RWPE2 (cell line): ENCODE results near the gene CENPP.
"Not testable (repeated sequence)": the region's sequence is repeated elsewhere in the genome, so short reads cannot be mapped to it uniquely, and the experiment has no call there.

Source experiments
- ATAC-seq: fragments of 200-7000 bp; cut with Tn5 transposase; 3 replicates; pipeline ENCODE4 v1.9.1; 2021; ENCODE audit warnings: low read depth
- DNase-seq: peaks from one replicate; pipeline ENCODE4 v3.0.0-alpha.2; 2020; ENCODE audit warnings: low spot score
- H3K27ac ChIP-seq: fragments of 450-650 bp; 2 replicates; pipeline ENCODE4 v1.5.1; 2017; ENCODE audit warnings: mild to moderate bottlenecking; ENCODE audit not compliant: poor library complexity, severe bottlenecking
- H3K27me3 ChIP-seq: fragments of 250-450 bp; sonication (Bioruptor Pico); 2 replicates; pipeline ENCODE4 v1.5.1; 2021; ENCODE audit warnings: mild to moderate bottlenecking, moderate library complexity; ENCODE audit not compliant: insufficient read depth, poor library complexity, severe bottlenecking
- H3K36me3 ChIP-seq: fragments of 250-450 bp; sonication (Bioruptor Pico); 2 replicates; pipeline ENCODE4 v1.5.1; 2020; ENCODE audit warnings: low read depth, mild to moderate bottlenecking, moderate library complexity
- H3K4me1 ChIP-seq: fragments of 250-450 bp; sonication (Bioruptor Pico); 2 replicates; pipeline ENCODE4 v1.5.1; 2021; ENCODE audit warnings: mild to moderate bottlenecking, moderate library complexity; ENCODE audit not compliant: insufficient read depth, poor library complexity, severe bottlenecking
- H3K4me3 ChIP-seq: fragments of 250-450 bp; sonication (Bioruptor Pico); 2 replicates; pipeline ENCODE4 v1.5.1; 2021; ENCODE audit warnings: mild to moderate bottlenecking, moderate library complexity; ENCODE audit not compliant: severe bottlenecking
- H3K9me3 ChIP-seq: fragments of 250-450 bp; sonication (Bioruptor Pico); 2 replicates; pipeline ENCODE4 v1.5.1; 2021; ENCODE audit warnings: mild to moderate bottlenecking, moderate library complexity; ENCODE audit not compliant: severe bottlenecking
- TF ChIP-seq, protein P1 (sequence below): fragments of 450-650 bp; IDR thresholded peaks from one replicate; pipeline ENCODE4 v1.5.1; 2017; ENCODE audit warnings: mild to moderate bottlenecking, moderate library complexity; ENCODE audit not compliant: poor library complexity, severe bottlenecking

Gene CENPP

DNA sequence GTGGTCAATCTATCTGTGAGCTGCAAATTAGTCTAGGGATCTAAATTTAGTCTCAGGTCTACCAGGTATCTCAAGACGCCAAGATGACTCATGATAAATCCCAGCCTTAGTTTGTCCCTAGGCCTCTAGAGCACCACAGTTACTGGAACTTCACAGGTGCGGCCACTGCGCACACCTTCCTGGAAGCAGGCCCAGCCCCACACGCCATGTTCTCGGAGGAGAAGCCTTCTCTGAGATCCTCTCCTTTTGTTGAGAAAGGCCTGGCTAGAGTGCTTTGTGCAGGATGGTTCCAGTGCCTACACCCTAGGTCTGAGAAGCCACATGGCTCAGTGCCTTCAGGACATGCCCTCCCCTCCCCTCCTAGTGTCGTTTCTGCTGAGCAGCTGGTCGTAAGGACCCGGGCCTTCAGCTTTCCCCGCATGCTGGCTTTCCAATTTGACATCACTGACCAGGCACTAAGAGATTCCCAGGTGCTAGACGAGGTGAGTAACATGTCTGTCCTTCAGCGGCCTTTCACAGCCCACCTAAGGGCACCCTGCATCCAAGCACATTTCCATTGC is 292.3 kb downstream of the CENPP start:
- H3K27me3 ChIP-seq, result no peaks in the 10 kb centered on the region
- H3K4me1 ChIP-seq, result no peaks in the 10 kb centered on the region
- TF ChIP-seq, protein P1, sequence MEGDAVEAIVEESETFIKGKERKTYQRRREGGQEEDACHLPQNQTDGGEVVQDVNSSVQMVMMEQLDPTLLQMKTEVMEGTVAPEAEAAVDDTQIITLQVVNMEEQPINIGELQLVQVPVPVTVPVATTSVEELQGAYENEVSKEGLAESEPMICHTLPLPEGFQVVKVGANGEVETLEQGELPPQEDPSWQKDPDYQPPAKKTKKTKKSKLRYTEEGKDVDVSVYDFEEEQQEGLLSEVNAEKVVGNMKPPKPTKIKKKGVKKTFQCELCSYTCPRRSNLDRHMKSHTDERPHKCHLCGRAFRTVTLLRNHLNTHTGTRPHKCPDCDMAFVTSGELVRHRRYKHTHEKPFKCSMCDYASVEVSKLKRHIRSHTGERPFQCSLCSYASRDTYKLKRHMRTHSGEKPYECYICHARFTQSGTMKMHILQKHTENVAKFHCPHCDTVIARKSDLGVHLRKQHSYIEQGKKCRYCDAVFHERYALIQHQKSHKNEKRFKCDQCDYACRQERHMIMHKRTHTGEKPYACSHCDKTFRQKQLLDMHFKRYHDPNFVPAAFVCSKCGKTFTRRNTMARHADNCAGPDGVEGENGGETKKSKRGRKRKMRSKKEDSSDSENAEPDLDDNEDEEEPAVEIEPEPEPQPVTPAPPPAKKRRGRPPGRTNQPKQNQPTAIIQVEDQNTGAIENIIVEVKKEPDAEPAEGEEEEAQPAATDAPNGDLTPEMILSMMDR, result no peak
- no peak overlapping the region for H3K27ac ChIP-seq
- peaks cover 28% of the 10 kb centered on the region for H3K36me3 ChIP-seq
- H3K4me3 ChIP-seq, result no peak overlapping the region
- ATAC-seq (no peak), DNase-seq (no peak)
- H3K9me3 ChIP-seq, result no peaks in the 10 kb centered on the region

DNA sequence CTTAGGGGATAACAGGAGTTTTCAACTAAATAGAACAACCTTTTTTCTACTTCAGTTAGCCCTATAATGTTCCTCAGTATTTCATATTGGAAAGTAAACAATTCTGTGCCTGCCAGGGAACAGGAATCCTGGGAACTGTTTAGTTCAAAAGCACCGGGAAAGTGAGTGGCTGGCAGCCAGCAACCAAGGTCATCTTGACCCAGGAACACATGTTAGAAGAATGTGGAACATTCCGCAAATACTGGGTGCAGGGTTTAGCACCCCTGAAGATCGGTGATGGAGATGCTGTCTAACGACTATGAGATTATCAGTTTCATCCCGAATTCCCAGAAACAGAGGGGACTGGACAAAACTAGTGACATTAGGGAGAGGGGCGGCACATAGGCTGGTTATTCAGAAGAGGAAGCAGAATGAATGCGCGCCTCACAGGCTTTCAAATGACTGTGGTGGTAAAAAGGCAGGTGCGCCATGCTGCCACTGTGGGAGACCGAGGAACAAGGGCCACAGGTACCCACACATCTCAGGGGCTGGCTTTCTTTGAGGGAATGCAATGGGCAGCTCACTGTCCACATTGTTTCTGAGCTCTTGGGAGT is 293.0 kb downstream of the CENPP start:
- H3K4me1 ChIP-seq, result no peaks in the 10 kb centered on the region
- H3K9me3 ChIP-seq, result no peaks in the 10 kb centered on the region
- TF ChIP-seq, protein P1, result no peak
- no peak overlapping the region for H3K27ac ChIP-seq
- no peak for DNase-seq
- no peak overlapping the region for H3K4me3 ChIP-seq
- H3K27me3 ChIP-seq, result no peaks in the 10 kb centered on the region
- peaks cover 24% of the 10 kb centered on the region for H3K36me3 ChIP-seq
- no peak for ATAC-seq

DNA sequence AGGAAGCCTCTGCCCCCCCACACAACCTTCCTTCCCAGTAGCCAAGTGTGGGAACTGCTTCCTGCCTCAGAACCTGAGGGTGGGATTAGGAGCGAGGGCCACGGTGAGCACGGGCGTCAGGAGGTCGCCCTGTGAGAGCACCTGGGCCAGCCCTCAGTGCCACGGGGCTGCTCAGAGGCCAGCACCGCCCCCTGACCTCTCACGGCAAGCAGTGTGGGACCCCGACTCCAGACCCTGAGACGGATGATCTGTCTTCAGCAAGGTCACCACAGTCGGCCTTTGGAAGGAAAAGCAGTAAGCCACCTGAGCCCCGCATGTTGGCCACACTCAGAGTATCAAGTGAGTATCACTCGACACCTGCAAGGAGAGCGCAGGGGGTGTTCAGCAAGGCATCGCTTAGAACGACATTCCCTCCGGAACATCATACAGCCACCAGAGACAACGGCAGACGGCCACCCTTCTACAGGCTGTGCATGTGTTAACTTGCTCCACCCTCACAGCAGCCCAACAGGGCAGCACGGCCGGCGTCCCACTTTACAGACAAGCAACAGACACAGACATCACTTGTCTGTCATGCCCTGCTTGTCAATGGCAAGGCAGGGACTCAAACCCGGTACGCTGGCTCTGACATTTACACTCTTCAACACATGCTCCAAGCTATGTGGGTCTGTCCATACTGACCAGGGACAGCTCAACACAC is 294.0 kb downstream of the CENPP start:
- Histone ChIP-seq H3K4me3 (no peak overlapping the region), H3K27me3 (no peaks in the 10 kb centered on the region), H3K36me3 (peaks cover 29% of the 10 kb centered on the region), H3K4me1 (no peaks in the 10 kb centered on the region), H3K27ac (no peak overlapping the region), H3K9me3 (no peaks in the 10 kb centered on the region)
- TF ChIP-seq, protein P1, result no peak
- no peak for ATAC-seq
- DNase-seq, result no peak

DNA sequence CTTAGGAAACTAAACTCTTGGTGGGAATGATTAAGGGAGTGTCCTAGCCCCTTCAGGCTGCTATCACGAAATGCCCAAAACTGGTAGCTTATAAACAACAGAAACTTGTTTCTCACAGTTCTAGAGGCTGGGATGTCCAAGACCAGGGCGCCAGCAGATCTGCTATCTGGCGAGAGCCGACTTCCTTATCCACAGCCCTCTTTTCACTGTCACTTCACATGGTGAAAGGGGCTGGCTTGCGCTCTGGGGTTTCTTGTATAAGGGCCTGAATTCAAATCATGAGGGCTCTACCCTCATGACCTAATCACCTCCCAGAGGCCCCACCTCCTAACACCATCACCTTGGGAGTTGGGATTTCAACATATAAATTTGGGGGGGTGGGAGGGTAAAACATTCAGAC is 295.1 kb downstream of the CENPP start:
- DNase-seq (no peak), ATAC-seq (no peak)
- H3K4me3 ChIP-seq, result no peak overlapping the region
- peaks cover 32% of the 10 kb centered on the region for H3K36me3 ChIP-seq
- H3K27ac ChIP-seq, result no peak overlapping the region
- H3K27me3 ChIP-seq, result no peaks in the 10 kb centered on the region
- TF ChIP-seq, protein P1, result no peak
- no peaks in the 10 kb centered on the region for H3K9me3 ChIP-seq
- no peaks in the 10 kb centered on the region for H3K4me1 ChIP-seq

DNA sequence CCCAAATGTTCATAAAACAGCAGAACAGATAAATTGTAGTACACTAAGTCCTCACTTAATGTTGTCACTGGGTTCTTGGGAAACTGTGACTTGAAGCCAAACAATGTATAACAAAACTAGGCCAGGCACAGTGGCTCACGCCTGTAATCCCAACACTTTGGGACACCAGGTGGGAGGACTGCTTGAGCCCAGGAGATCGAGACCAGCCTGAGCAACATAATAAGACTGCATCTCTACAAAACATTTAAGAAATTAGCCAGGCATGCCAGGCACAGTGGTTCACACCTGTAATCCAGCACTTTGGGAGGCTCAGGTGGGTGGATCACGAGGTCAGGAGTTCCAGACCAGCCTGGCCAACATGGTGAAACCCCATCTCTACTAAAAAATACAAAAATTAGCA is 298.2 kb downstream of the CENPP start:
- peaks cover 41% of the 10 kb centered on the region for H3K36me3 ChIP-seq
- ATAC-seq, H3K27ac ChIP-seq, H3K4me3 ChIP-seq, H3K4me1 ChIP-seq, H3K27me3 ChIP-seq, DNase-seq, H3K9me3 ChIP-seq: not testable (repeated sequence)
